ENCODE data around the gene RET.

Gene RET

GRCh38 chr10:43120929-43121314 is 44.1 kb downstream of the RET start:
- H3K36me3 ChIP-seq (ENCODE audit: control insufficient read depth in 1 of 2, insufficient read depth in 2 of 2, low read length in 2 of 2): no peaks in the 10 kb centered on the region

DNA sequence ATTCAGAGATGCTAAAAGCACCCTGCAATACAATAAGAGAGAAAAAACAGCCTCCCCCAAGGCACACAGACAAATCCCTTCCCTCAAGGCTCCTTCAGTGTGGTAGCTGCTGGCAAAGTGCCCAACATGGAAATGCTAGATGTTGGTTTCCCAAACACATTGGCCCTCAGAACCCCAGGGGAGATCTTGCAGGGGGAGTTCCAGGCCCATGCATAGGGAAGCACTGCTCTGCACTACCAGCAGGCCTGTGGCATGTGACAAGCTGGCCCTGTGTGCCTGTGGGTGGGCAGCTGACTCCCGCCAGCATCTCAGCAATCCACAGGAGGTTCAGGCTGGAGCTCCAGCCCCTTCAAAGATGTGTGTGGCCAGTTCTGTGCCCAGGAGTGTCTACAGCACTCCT is 44.6 kb downstream of the RET start:
- Histone ChIP-seq H3K27me3 (ENCODE audit: low read depth, low read length) (no peaks in the 10 kb centered on the region), H3K27ac (ENCODE audit: low read length) (no peak overlapping the region), H3K4me1 (ENCODE audit: control insufficient read depth in 1 of 2, insufficient read depth in 2 of 2, low read length in 2 of 2) (peaks cover 0 to 4% of the 10 kb centered on the region in 2 donors), H3K9me3 (ENCODE audit: control insufficient read depth in 1 of 2, low read length in 2 of 2) (no peaks in the 10 kb centered on the region), H3K4me3 (ENCODE audit: low read depth in 1 of 2, low read length in 2 of 2) (no peak overlapping the region), H3K36me3 (ENCODE audit: control insufficient read depth in 1 of 2, insufficient read depth in 2 of 2, low read length in 2 of 2) (no peaks in the 10 kb centered on the region)

More at GRCh38 chr10:43120929-43121314, 44.1 kb downstream of the RET start:
- H3K4me3 ChIP-seq (ENCODE audit: low read depth in 1 of 2, low read length in 2 of 2): no peak overlapping the region
- H3K9me3 ChIP-seq (ENCODE audit: control insufficient read depth in 1 of 2, low read length in 2 of 2): no peaks in the 10 kb centered on the region
- no peaks in the 10 kb centered on the region for H3K27me3 ChIP-seq (ENCODE audit: low read depth, low read length)
- peaks cover 0 to 4% of the 10 kb centered on the region in 2 donors for H3K4me1 ChIP-seq (ENCODE audit: control insufficient read depth in 1 of 2, insufficient read depth in 2 of 2, low read length in 2 of 2)
- H3K27ac ChIP-seq (ENCODE audit: low read length): no peak overlapping the region

DNA sequence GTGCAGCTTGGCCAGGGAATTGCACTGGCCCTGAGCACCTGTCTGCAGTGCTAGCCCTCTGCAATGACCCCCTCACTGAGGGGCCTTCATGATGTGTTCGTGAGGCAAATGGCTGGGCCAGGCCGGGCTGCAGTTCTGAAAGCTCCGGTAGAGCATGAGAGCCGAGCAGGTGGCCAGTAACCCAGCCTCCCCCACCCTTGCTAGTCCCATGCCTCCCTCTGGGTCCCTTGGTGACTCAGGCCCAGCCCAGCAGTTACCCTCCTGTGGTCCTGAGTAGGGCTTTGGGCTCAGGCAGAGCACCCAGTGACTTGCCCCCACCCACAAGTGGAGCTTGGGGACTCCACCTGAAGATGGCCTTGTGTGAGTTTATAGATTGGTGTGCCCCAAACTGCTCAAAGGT is 45.2 kb downstream of the RET start:
- no peak overlapping the region for H3K27ac ChIP-seq (ENCODE audit: low read length)
- no peaks in the 10 kb centered on the region for H3K27me3 ChIP-seq (ENCODE audit: low read depth, low read length)
- H3K36me3 ChIP-seq (ENCODE audit: control insufficient read depth in 1 of 2, insufficient read depth in 2 of 2, low read length in 2 of 2): no peaks in the 10 kb centered on the region
- peaks cover 0 to 4% of the 10 kb centered on the region in 2 donors for H3K4me1 ChIP-seq (ENCODE audit: control insufficient read depth in 1 of 2, insufficient read depth in 2 of 2, low read length in 2 of 2)
- H3K9me3 ChIP-seq (ENCODE audit: control insufficient read depth in 1 of 2, low read length in 2 of 2): no peaks in the 10 kb centered on the region
- no peak overlapping the region for H3K4me3 ChIP-seq (ENCODE audit: low read depth in 1 of 2, low read length in 2 of 2)

DNA sequence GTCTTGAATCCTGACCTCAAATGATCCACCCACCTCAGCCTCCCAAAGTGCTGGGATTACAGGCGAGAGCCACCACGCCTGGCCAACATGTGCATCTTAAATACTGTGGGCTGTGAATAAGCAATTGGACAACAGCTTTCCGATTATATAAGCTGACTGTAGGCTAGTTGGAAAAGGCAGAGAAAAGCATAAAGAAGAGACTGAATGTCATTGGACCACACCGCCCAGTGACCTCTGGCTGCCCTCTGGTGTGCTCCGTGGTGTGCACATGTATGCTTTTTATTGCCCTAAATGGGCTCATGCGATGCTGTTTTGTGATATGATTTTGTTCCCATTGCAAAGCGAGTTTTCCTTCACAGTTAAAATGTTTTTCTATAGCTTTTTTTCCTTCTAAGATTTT is 46.0 kb downstream of the RET start:
- Histone ChIP-seq H3K4me1 (ENCODE audit: control insufficient read depth in 1 of 2, insufficient read depth in 2 of 2, low read length in 2 of 2) (peaks cover 0 to 4% of the 10 kb centered on the region in 2 donors), H3K4me3 (ENCODE audit: low read depth in 1 of 2, low read length in 2 of 2) (no peak overlapping the region), H3K9me3 (ENCODE audit: control insufficient read depth in 1 of 2, low read length in 2 of 2) (no peaks in the 10 kb centered on the region), H3K27me3 (ENCODE audit: low read depth, low read length) (no peaks in the 10 kb centered on the region), H3K27ac (ENCODE audit: low read length) (no peak overlapping the region), H3K36me3 (ENCODE audit: control insufficient read depth in 1 of 2, insufficient read depth in 2 of 2, low read length in 2 of 2) (no peaks in the 10 kb centered on the region)

- Histone ChIP-seq H3K36me3 (ENCODE audit: control insufficient read depth in 1 of 2, insufficient read depth in 2 of 2, low read length in 2 of 2) (no peaks in the 10 kb centered on the region), H3K27ac (ENCODE audit: low read length) (no peak overlapping the region)
These were observed 46.7 kb downstream of the RET start for GRCh38 chr10:43123361-43124093.

DNA sequence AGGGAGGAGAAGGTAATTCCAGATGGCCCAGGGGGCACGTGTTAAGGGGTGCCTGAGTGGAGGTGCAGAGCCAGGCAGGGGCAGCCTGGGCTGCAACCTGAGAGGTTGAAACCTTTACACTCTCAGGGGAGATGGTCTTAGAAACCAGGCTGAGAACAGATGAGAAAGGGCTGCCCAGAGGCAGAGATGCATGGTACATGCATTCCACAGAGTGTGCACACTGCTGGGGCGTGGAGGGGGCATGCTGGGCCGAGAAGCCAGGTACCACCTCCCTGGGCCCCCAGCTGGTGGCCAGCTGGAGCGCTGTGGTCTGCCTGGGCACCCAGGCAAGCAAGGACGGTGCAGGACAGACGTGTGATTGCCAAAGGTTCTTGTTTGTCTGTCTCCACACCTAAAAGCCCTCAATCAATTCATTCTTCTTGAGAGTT is 47.2 kb downstream of the RET start:
- H3K36me3 ChIP-seq (ENCODE audit: control insufficient read depth in 1 of 2, insufficient read depth in 2 of 2, low read length in 2 of 2): no peaks in the 10 kb centered on the region
- no peak overlapping the region for H3K27ac ChIP-seq (ENCODE audit: low read length)
- no peaks in the 10 kb centered on the region for H3K27me3 ChIP-seq (ENCODE audit: low read depth, low read length)
- H3K9me3 ChIP-seq (ENCODE audit: control insufficient read depth in 1 of 2, low read length in 2 of 2): no peaks in the 10 kb centered on the region
- H3K4me1 ChIP-seq (ENCODE audit: control insufficient read depth in 1 of 2, insufficient read depth in 2 of 2, low read length in 2 of 2): peaks cover 0 to 4% of the 10 kb centered on the region in 2 donors
- no peak overlapping the region for H3K4me3 ChIP-seq (ENCODE audit: low read depth in 1 of 2, low read length in 2 of 2)

More at GRCh38 chr10:43123361-43124093, 46.7 kb downstream of the RET start:
- H3K9me3 ChIP-seq (ENCODE audit: control insufficient read depth in 1 of 2, low read length in 2 of 2): no peaks in the 10 kb centered on the region
- H3K27me3 ChIP-seq (ENCODE audit: low read depth, low read length): no peaks in the 10 kb centered on the region
- peaks cover 0 to 4% of the 10 kb centered on the region in 2 donors for H3K4me1 ChIP-seq (ENCODE audit: control insufficient read depth in 1 of 2, insufficient read depth in 2 of 2, low read length in 2 of 2)
- H3K4me3 ChIP-seq (ENCODE audit: low read depth in 1 of 2, low read length in 2 of 2): no peak overlapping the region

DNA sequence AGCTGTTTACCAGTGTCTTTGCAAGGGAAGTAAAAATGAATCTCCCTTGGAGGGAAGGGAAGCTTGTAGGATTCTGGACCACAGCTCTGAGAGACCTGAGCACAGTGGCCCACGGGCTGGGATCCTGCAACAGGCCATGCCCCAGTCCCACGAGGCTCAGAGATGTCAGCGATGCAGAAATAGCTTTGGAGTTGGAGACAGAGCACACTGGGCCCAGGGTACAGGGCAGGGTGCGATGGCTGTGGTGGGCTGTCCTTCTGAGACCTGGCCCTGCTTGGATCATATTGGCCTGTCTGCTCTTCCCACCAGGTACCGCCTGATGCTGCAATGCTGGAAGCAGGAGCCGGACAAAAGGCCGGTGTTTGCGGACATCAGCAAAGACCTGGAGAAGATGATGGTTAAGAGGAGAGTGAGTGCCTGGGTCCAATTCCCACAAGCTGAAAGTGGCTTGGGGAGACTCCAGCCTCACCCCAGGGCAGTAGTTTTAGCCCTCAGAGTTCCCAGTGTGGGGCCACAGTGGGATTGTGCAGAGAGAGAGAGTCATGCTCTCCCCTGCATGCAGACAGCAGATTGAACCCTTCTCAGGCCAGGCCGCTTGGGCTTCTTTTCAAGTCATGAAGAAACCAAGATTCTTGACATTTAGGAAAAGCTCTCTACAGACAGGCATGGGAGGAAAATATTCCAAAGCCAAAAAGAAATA is 47.9 kb downstream of the RET start:
- Histone ChIP-seq H3K27ac (ENCODE audit: low read length) (no peak overlapping the region), H3K4me1 (ENCODE audit: control insufficient read depth in 1 of 2, insufficient read depth in 2 of 2, low read length in 2 of 2) (peaks cover 0 to 4% of the 10 kb centered on the region in 2 donors), H3K27me3 (ENCODE audit: low read depth, low read length) (no peaks in the 10 kb centered on the region), H3K9me3 (ENCODE audit: control insufficient read depth in 1 of 2, low read length in 2 of 2) (no peaks in the 10 kb centered on the region), H3K36me3 (ENCODE audit: control insufficient read depth in 1 of 2, insufficient read depth in 2 of 2, low read length in 2 of 2) (no peaks in the 10 kb centered on the region), H3K4me3 (ENCODE audit: low read depth in 1 of 2, low read length in 2 of 2) (no peak overlapping the region)

GRCh38 chr10:43125274-43125845 is 48.5 kb downstream of the RET start:
- no peaks in the 10 kb centered on the region for H3K27me3 ChIP-seq (ENCODE audit: low read depth, low read length)
- peaks cover 0 to 4% of the 10 kb centered on the region in 2 donors for H3K4me1 ChIP-seq (ENCODE audit: control insufficient read depth in 1 of 2, insufficient read depth in 2 of 2, low read length in 2 of 2)
- H3K9me3 ChIP-seq (ENCODE audit: control insufficient read depth in 1 of 2, low read length in 2 of 2): no peaks in the 10 kb centered on the region
- no peak overlapping the region for H3K4me3 ChIP-seq (ENCODE audit: low read depth in 1 of 2, low read length in 2 of 2)
- no peaks in the 10 kb centered on the region for H3K36me3 ChIP-seq (ENCODE audit: control insufficient read depth in 1 of 2, insufficient read depth in 2 of 2, low read length in 2 of 2)
- no peak overlapping the region for H3K27ac ChIP-seq (ENCODE audit: low read length)

DNA sequence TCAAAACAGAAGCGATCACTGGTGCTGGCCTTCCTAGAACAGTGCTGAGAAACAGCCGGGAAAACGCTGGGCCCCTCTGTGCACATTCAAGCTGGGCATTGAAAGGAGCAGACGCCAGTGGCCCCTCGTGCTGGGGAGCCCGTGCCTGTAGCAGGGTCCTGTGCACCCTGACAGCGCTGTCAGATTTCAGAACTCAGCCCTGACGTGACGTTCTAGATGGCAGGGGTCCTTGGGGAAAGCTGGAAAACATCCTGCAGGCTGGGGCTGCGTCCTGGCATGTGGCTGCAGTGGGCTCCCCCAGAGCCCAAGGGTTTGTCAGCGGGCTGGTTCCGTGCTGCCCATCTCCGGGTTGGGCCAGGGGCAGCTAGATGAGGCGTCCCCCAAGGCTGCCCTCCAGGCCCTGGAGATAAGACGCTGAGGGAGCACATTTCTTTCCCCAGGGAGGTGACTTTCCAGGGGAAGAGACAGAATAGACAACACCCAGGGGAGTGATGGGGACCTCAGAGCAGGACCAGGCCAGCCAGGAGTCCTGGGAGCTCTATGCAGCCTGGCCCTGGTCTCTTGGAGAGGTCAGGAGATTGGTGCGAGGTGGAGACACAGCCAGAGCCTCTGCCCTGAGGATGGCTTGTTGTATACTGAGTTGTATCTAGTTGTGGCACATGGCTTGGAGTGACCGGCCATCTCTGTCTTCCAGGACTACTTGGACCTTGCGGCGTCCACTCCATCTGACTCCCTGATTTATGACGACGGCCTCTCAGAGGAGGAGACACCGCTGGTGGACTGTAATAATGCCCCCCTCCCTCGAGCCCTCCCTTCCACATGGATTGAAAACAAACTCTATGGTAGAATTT is 49.2 kb downstream of the RET start:
- no peaks in the 10 kb centered on the region for H3K27me3 ChIP-seq (ENCODE audit: low read depth, low read length)
- H3K4me3 ChIP-seq (ENCODE audit: low read depth in 1 of 2, low read length in 2 of 2): no peak overlapping the region
- H3K27ac ChIP-seq (ENCODE audit: low read length): no peak overlapping the region
- peaks cover 0 to 4% of the 10 kb centered on the region in 2 donors for H3K4me1 ChIP-seq (ENCODE audit: control insufficient read depth in 1 of 2, insufficient read depth in 2 of 2, low read length in 2 of 2)
- H3K9me3 ChIP-seq (ENCODE audit: control insufficient read depth in 1 of 2, low read length in 2 of 2): no peaks in the 10 kb centered on the region
- no peaks in the 10 kb centered on the region for H3K36me3 ChIP-seq (ENCODE audit: control insufficient read depth in 1 of 2, insufficient read depth in 2 of 2, low read length in 2 of 2)

DNA sequence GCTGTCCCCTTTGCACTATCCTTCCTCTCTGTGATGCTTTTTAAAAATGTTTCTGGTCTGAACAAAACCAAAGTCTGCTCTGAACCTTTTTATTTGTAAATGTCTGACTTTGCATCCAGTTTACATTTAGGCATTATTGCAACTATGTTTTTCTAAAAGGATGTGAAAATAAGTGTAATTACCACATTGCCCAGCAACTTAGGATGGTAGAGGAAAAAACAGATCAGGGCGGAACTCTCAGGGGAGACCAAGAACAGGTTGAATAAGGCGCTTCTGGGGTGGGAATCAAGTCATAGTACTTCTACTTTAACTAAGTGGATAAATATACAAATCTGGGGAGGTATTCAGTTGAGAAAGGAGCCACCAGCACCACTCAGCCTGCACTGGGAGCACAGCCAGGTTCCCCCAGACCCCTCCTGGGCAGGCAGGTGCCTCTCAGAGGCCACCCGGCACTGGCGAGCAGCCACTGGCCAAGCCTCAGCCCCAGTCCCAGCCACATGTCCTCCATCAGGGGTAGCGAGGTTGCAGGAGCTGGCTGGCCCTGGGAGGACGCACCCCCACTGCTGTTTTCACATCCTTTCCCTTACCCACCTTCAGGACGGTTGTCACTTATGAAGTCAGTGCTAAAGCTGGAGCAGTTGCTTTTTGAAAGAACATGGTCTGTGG is 50.0 kb downstream of the RET start:
- Histone ChIP-seq H3K27me3 (ENCODE audit: low read depth, low read length) (no peaks in the 10 kb centered on the region), H3K4me1 (ENCODE audit: control insufficient read depth in 1 of 2, insufficient read depth in 2 of 2, low read length in 2 of 2) (no peaks in the 10 kb centered on the region), H3K27ac (ENCODE audit: low read length) (no peak overlapping the region), H3K36me3 (ENCODE audit: control insufficient read depth in 1 of 2, insufficient read depth in 2 of 2, low read length in 2 of 2) (no peaks in the 10 kb centered on the region), H3K4me3 (ENCODE audit: low read depth in 1 of 2, low read length in 2 of 2) (no peak overlapping the region), H3K9me3 (ENCODE audit: control insufficient read depth in 1 of 2, low read length in 2 of 2) (no peaks in the 10 kb centered on the region)
